Measurements from ENCODE around the gene BAIAP2L1. TPM values are rescaled to one million over a fixed set of nuclear protein-coding genes. Genes with fewer than 3 reads are reported as not detected.
A peak's percentile ranks its signal among the peaks of the same experiment; 100 is the strongest.

BAIAP2L1 gene
- total RNA-seq, 1 experiment from 2014 or later = 120 TPM

- Histone ChIP-seq H3K4me3 (ENCODE audit: low read depth in 2 of 2, low read length in 2 of 2) (no peak overlapping the region), H3K4me1 (ENCODE audit: control insufficient read depth, insufficient read depth, low read length) (peaks cover 53% of the 10 kb centered on the region), H3K36me3 (ENCODE audit: control insufficient read depth, insufficient read depth, low read length) (no peaks in the 10 kb centered on the region), H3K27me3 (ENCODE audit: control insufficient read depth, insufficient read depth, low read length) (no peaks in the 10 kb centered on the region), H3K9me3 (ENCODE audit: control insufficient read depth, insufficient read depth, low read depth, low read length) (no peaks in the 10 kb centered on the region), H3K27ac (ENCODE audit: low read length) (peak overlapping the region; percentile 46)
- intact Hi-C loops (cut with micrococcal nuclease; ENCODE audit: unreplicated experiment) (no loop called here), in situ Hi-C loops (cut with HindIII; ENCODE audit: low pct_unique_long_range_greater_than_20kb, low sequenced_read_pairs) (no loop called here)
- ChIA-PET POLR2A (interaction anchor here (0.6 kb wide), 1 partner anchor 12 kb away, joined by 9 read pairs; no protein-coding TSS in a partner anchor), CTCF (no interaction called here)
- ATAC-seq (no peak), DNase-seq (ENCODE audit: low read depth, low spot score) (no peak)
- TF ChIP-seq POLR2AphosphoS5 (IDR thresholded peaks at IDR 0.05; ENCODE audit: low read depth, low read length) = no peak
- no peak for TF ChIP-seq TCF7L2 (IDR thresholded peaks at IDR 0.05; ENCODE audit: low read depth, low read length)
- TF ChIP-seq SIN3A (IDR thresholded peaks at IDR 0.05; ENCODE audit: borderline replicate concordance, insufficient read depth, low read depth, low read length) = no peak
- no peak for TF ChIP-seq CTCF (IDR thresholded peaks at IDR 0.05)
- TF ChIP-seq, protein P1, sequence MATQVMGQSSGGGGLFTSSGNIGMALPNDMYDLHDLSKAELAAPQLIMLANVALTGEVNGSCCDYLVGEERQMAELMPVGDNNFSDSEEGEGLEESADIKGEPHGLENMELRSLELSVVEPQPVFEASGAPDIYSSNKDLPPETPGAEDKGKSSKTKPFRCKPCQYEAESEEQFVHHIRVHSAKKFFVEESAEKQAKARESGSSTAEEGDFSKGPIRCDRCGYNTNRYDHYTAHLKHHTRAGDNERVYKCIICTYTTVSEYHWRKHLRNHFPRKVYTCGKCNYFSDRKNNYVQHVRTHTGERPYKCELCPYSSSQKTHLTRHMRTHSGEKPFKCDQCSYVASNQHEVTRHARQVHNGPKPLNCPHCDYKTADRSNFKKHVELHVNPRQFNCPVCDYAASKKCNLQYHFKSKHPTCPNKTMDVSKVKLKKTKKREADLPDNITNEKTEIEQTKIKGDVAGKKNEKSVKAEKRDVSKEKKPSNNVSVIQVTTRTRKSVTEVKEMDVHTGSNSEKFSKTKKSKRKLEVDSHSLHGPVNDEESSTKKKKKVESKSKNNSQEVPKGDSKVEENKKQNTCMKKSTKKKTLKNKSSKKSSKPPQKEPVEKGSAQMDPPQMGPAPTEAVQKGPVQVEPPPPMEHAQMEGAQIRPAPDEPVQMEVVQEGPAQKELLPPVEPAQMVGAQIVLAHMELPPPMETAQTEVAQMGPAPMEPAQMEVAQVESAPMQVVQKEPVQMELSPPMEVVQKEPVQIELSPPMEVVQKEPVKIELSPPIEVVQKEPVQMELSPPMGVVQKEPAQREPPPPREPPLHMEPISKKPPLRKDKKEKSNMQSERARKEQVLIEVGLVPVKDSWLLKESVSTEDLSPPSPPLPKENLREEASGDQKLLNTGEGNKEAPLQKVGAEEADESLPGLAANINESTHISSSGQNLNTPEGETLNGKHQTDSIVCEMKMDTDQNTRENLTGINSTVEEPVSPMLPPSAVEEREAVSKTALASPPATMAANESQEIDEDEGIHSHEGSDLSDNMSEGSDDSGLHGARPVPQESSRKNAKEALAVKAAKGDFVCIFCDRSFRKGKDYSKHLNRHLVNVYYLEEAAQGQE (IDR thresholded peaks at IDR 0.05; ENCODE audit: insufficient read depth in 1 of 2, low read depth in 2 of 2, low read length in 1 of 2) = no peak
- no TSS peak for BruUV-seq (replicated peaks)
Measured at GRCh38 chr7:98368716-98369115, 32.2 kb downstream of the BAIAP2L1 start.

DNA sequence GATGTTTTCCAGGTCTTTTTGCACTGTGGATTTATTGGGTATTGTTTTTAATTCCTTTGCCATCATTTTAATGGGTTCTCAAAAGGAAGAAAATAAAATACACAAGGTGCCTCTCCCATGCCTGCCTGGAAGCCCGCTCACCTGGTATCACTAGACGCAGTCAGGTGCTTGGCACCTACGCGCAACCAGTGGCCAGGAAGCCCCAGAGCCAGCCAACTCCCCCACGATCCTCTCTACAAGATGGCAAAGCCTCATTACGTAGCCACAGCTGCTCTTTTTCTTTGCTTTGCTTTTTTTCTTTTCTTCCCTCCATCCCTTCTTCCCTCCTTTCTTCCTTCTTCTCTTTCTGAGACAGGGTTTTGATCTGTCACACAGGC, 34.3 kb downstream of the BAIAP2L1 start:
- intact Hi-C loops (cut with micrococcal nuclease; ENCODE audit: unreplicated experiment) (no loop called here), in situ Hi-C loops (cut with HindIII; ENCODE audit: low pct_unique_long_range_greater_than_20kb, low sequenced_read_pairs) (no loop called here)
- Histone ChIP-seq H3K27me3 (ENCODE audit: control insufficient read depth, insufficient read depth, low read length) (no peaks in the 10 kb centered on the region), H3K27ac (ENCODE audit: low read length) (peak overlapping the region; percentile 59; the same call in 1 of the 2 replicates), H3K9me3 (ENCODE audit: control insufficient read depth, insufficient read depth, low read depth, low read length) (no peaks in the 10 kb centered on the region), H3K36me3 (ENCODE audit: control insufficient read depth, insufficient read depth, low read length) (peaks cover 3% of the 10 kb centered on the region; the same call in 1 of the 2 replicates), H3K4me1 (ENCODE audit: control insufficient read depth, insufficient read depth, low read length) (peaks cover 55% of the 10 kb centered on the region), H3K4me3 (ENCODE audit: low read depth in 2 of 2, low read length in 2 of 2) (no peak overlapping the region)
- DNase-seq (ENCODE audit: low read depth, low spot score) (no peak), ATAC-seq (no peak)
- BruUV-seq (replicated peaks) = no TSS peak
- ChIA-PET POLR2A (no interaction called here), CTCF (no interaction called here)
- no peak for TF ChIP-seq POLR2AphosphoS5 (IDR thresholded peaks at IDR 0.05; ENCODE audit: low read depth, low read length)
- TF ChIP-seq TCF7L2 (IDR thresholded peaks at IDR 0.05; ENCODE audit: low read depth, low read length) = no peak
- TF ChIP-seq, protein P1 (IDR thresholded peaks at IDR 0.05; ENCODE audit: insufficient read depth in 1 of 2, low read depth in 2 of 2, low read length in 1 of 2) = no peak
- TF ChIP-seq CTCF (IDR thresholded peaks at IDR 0.05) = no peak
- TF ChIP-seq SIN3A (IDR thresholded peaks at IDR 0.05; ENCODE audit: borderline replicate concordance, insufficient read depth, low read depth, low read length) = no peak

All from Panc1 (cell line).